Adrenal gland (tissue), 12 donors: ENCODE results near the gene SNX1. TPM values are rescaled to one million over a fixed set of nuclear protein-coding genes. Genes with fewer than 3 reads are reported as not detected.

ENCODE experiments used
- DNase-seq, 7 donors: peaks; one replicate each; pipeline ENCODE4 v3.0.0-alpha.2; 2019 to 2020
- H3K27ac ChIP-seq, 5 donors: fragments of 200-600 bp; sonication (generic) in 4 of 5; 1 replicate in 3 of 5; 2 replicates in 2 of 5; pipeline versions ENCODE4 v1.5.1 to v1.8.0; 2016 to 2020; ENCODE audit warnings: mild to moderate bottlenecking in 1 of 5
- H3K27me3 ChIP-seq: fragments of 200-600 bp; 2 replicates; pipeline ENCODE4 v1.8.0; 2021
- H3K36me3 ChIP-seq, 2 donors: fragments of 200-600 bp; replicated peaks in 1 of 2; 1 replicate in 1 of 2; 2 replicates in 1 of 2; pipeline versions ENCODE4 v1.5.1 to v1.8.0; 2018 to 2022
- H3K4me1 ChIP-seq, 2 donors: fragments of 200-600 bp; replicated peaks in 1 of 2; 1 replicate in 1 of 2; 2 replicates in 1 of 2; pipeline versions ENCODE4 v1.5.1 to v1.8.0; 2018 to 2021
- H3K4me3 ChIP-seq, 4 donors: fragments of 200-600 bp; sonication (generic) in 3 of 4; one replicate each; pipeline ENCODE4 v1.5.1; 2016 to 2018
- H3K9me3 ChIP-seq, 3 donors: fragments of 200-600 bp; sonication (generic) in 1 of 3; replicated peaks in 1 of 3; 1 replicate in 2 of 3; 2 replicates in 1 of 3; pipeline versions ENCODE4 v1.5.1 to v1.8.0; 2016 to 2021
- POLR2A ChIP-seq, 2 donors: fragments of 450-650 bp; IDR thresholded peaks; one replicate each; pipeline ENCODE4 v1.6.1; 2017; ENCODE audit warnings: antibody characterized with exemption in 2 of 2, mild to moderate bottlenecking in 2 of 2, moderate library complexity in 1 of 2
- WGBS, 4 donors: extraction: QIAGEN DNeasy Blood & Tissue Kit in 2 of 4; methylation state at CpG; one replicate each; pipeline versions ENCODE4 v1.1.5 to v1.1.7; 2013 to 2017; 5-methylcytosine and 5-hydroxymethylcytosine counted together
- intact Hi-C, 2 donors: fragments of 100-400 bp; cut with DNase I; formaldehyde crosslinking; loops; one replicate each; pipeline versions ENCODE4 v1.14.1 to v1.15.0; 2022 to 2023
- polyA plus RNA-seq, 3 donors: library from polyadenylated mRNA; stranded (reverse); fragments of 200-250 nt in 2 of 3; fragments of 350-450 nt in 1 of 3; fragmentation: Illumina TruSeq in 1 of 3; extraction: RNeasy Lipid Tissue Mini Kit (QIAGEN cat#74804) in 1 of 3; gene quantifications; one replicate each; pipeline ENCODE4 v1.2.3, GENCODE V29; 2013 to 2014
- total RNA-seq, 9 donors: library from RNA; depleted of rRNA in 4 of 9; stranded (reverse); fragments of >200 nt in 4 of 9; fragments of 120-200 nt in 1 of 9; fragmentation: NEBNext Ultra II Directional in 1 of 9; extraction: Animal tissue kit (Norgen Biotek cat#: 25700) in 1 of 9; gene quantifications; one replicate each; pipeline versions ENCODE4 v1.1.0 to v1.2.4, GENCODE V29; 2013 to 2023
- TF ChIP-seq, protein P1 (sequence below), 6 experiments: fragments of 450-650 bp in 4 of 6; fragments of 200-600 bp in 2 of 6; sonication (generic) in 1 of 6; IDR thresholded peaks; 1 replicate in 5 of 6; 2 replicates in 1 of 6; pipeline versions ENCODE4 v1.5.1 to v1.8.0; 2016 to 2021; ENCODE audit warnings: antibody characterized with exemption in 6 of 6, mild to moderate bottlenecking in 2 of 6, moderate library complexity in 1 of 6
- donor health status: healthy with polysubstance abuse.
- donor health status: Bipolar disorder and iron deficiency.
- donor health status: DM: yes; HTN: yes; CAD: no.
- donor health status: DM: no; HTN: no; CAD: no.
- donor health status: DM: no; HTN: no; CAD: no.
- donor health status: DM: yes; HTN: yes; CAD: no.

The SNX1 gene
- total and polyA plus RNA-seq, 12 donors, result 61.2 to 251 (median 111) TPM

DNA sequence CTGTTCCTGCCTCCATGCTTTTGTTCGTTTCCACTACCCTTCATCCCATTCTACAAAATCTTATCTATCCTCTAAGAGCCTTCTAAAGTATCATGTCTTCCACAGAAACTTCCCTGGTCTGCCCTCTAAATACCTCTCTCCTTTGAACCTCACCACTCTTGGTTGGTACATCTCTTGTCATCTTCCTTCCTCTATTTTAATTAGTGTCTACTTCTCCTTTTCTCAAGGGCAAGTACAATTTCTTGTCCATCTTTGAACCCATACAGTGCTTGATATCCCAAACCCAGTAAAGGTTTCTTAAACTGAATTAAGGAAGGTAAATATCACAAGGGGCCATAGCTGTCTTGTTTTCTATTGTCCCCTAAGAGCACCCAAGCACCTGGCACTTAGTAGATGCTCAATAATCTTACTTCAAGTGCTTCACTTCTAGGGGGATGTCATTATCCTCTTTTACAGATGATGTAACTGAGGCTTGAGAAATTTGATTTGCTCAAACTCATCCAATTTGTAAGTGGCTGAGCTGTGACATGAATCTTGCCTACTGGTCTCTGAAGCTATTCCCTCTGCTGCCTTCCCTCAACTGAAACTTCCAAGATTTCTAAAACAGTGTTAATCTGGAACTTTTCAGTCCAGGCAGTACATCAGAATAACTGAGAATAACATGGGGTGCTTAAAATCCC, 46.9 kb upstream of the SNX1 start:
- H3K27me3 ChIP-seq, result no peaks in the 10 kb centered on the region
- WGBS, 4 donors, result 77 to 92% (median 85%) methylated on average over 1 of the region's 1 CpG

DNA sequence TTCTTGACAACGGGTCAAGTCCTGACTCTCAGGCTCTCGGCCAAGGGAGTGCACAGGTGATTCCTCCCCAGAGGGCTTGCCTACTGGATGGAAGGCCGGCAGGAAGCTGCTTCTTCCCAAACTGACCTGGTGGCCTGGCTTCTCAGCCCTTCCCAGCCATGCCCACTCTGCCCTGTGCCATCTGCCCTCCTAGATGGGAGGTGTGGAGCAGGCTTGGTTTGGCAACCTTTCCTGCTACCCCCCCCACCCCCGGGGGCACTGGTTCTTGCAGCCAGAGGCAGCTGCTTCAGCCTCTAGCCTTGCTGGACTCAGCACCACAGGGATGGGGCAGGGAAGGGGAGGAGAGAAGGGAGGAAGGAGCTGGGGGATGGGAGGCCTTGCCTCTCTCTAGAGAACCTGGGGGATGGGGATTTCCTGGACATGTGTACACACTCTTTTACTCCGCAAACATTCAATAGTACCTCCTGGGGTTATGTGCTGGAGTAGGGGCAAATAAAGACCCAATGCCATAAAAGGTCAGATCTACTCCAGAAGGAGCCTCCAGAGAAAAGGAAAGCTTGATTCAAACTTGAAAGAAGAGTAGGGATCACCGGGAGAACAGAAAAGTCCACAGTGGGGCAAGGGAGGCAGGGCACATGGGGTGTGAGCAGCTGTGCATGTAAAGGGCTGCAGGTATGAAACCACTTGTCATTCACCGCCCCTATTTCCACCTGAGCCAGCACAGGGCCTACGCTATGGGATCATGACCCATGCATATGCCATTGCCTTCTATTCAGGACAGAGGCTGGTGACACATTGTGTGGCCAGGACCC, 45.3 kb upstream of the SNX1 start:
- Histone ChIP-seq H3K4me1 (peaks cover 0 to 3% of the 10 kb centered on the region in 2 donors), H3K27ac (no peak overlapping the region), H3K9me3 (no peaks in the 10 kb centered on the region), H3K4me3 (no peak overlapping the region), H3K36me3 (no peaks in the 10 kb centered on the region), H3K27me3 (no peaks in the 10 kb centered on the region)
- no peak for DNase-seq
- TF ChIP-seq, protein P1, sequence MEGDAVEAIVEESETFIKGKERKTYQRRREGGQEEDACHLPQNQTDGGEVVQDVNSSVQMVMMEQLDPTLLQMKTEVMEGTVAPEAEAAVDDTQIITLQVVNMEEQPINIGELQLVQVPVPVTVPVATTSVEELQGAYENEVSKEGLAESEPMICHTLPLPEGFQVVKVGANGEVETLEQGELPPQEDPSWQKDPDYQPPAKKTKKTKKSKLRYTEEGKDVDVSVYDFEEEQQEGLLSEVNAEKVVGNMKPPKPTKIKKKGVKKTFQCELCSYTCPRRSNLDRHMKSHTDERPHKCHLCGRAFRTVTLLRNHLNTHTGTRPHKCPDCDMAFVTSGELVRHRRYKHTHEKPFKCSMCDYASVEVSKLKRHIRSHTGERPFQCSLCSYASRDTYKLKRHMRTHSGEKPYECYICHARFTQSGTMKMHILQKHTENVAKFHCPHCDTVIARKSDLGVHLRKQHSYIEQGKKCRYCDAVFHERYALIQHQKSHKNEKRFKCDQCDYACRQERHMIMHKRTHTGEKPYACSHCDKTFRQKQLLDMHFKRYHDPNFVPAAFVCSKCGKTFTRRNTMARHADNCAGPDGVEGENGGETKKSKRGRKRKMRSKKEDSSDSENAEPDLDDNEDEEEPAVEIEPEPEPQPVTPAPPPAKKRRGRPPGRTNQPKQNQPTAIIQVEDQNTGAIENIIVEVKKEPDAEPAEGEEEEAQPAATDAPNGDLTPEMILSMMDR (IDR thresholded peaks at IDR 0.05), result no peak
- TF ChIP-seq POLR2A (IDR thresholded peaks at IDR 0.05), result no peak
- intact Hi-C loops, result no loop called here
- WGBS, 4 donors, result 74 to 80% (median 78%) methylated on average over 8 of the region's 8 CpGs

More for the DNA sequence above, 46.9 kb upstream of the SNX1 start:
- Histone ChIP-seq H3K27ac (no peak overlapping the region), H3K36me3 (no peaks in the 10 kb centered on the region), H3K4me1 (peaks cover 0 to 3% of the 10 kb centered on the region in 2 donors), H3K9me3 (no peaks in the 10 kb centered on the region), H3K4me3 (no peak overlapping the region)
- intact Hi-C loops, result loop anchor here (5.0 to 10.0 kb wide), 4 partner anchors 107 to 294 kb away; no protein-coding TSS in a partner anchor
- TF ChIP-seq, protein P1 (IDR thresholded peaks at IDR 0.05), result no peak
- no peak for TF ChIP-seq POLR2A (IDR thresholded peaks at IDR 0.05)
- DNase-seq, result no peak

DNA sequence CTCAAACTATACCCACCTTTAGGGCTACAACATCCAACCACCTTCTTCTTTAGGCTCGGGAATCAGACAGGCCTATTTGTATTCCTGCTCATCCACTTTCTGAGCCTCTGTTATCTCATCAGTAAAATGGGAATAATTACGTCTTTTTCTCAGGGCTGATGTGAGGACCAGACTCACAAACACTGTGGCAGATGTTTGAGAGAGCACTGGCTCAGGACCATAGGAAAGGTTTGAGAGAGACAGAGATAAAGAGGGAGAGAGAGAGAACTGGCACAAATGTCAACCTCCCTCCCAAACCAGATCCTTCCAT, 44.7 kb upstream of the SNX1 start:
- no peak for TF ChIP-seq POLR2A (IDR thresholded peaks at IDR 0.05)
- TF ChIP-seq, protein P1 (IDR thresholded peaks at IDR 0.05), result no peak
- Histone ChIP-seq H3K4me1 (no peaks in the 10 kb centered on the region), H3K27ac (no peak overlapping the region), H3K27me3 (no peaks in the 10 kb centered on the region), H3K4me3 (no peak overlapping the region), H3K9me3 (no peaks in the 10 kb centered on the region), H3K36me3 (no peaks in the 10 kb centered on the region)
- 87 to 96% (median 93%) methylated on average over 2 of the region's 2 CpGs for WGBS, 4 donors
- DNase-seq, result no peak
- intact Hi-C loops, result no loop called here

DNA sequence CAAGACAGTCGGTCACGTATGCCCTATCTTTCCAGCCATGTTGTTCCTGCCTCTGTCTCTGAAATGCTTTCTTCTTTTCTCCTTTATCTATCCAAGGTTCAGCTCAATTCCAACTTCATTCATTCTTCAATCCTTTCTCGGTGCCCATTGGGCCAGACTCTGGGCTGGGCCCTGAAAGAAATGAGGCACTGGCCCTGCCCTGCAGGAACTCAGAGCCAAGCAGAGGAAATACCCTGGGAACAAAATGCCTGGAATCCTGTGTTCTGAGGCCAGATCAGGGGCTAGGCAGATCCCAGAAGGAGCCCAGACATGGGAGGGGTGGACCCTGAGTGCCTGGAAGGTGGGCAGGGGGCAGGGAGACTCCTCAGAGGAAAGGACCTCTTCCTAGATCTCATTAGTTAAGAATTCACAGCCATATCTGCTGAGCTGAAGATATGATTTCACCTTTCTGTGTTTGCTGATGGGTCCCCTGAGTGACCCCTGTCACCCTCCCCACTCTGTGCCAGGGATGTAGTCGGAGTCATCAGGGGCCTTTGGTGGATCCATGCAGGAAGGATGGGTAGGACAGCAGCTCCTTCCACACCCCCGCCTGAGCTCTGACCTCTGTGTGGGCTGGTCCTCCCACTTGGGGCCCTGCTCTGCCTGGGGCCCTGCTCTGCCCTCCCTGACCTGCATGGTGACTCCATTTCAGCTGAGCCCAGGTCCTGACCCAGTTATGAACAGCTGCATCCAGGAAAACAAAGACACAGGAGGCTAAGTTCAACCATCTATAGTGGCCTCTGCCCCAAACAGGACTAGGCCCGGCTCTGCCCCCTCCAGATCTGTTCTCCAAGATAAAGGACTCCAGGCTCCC, 44.1 kb upstream of the SNX1 start:
- Histone ChIP-seq H3K27me3 (no peaks in the 10 kb centered on the region), H3K27ac (no peak overlapping the region), H3K4me1 (no peaks in the 10 kb centered on the region), H3K4me3 (no peak overlapping the region), H3K9me3 (no peaks in the 10 kb centered on the region), H3K36me3 (no peaks in the 10 kb centered on the region)
- no peak for DNase-seq
- TF ChIP-seq, protein P1 (IDR thresholded peaks at IDR 0.05), result no peak
- no peak for TF ChIP-seq POLR2A (IDR thresholded peaks at IDR 0.05)
- WGBS, 4 donors, result 77 to 98% (median 84%) methylated on average over 4 to 6 of the region's 6 CpGs
- intact Hi-C loops, result no loop called here
